Esophagus muscularis mucosa (tissue), 3 donors: ENCODE data around the gene TDRD5.

Experiments
- CTCF ChIP-seq, 3 experiments: fragments of 200-600 bp in 2 of 3; fragments of 450-650 bp in 1 of 3; sonication (generic) in 2 of 3; IDR thresholded peaks; one replicate each; pipeline ENCODE4 v1.5.1; 2017 to 2019; ENCODE audit warnings: antibody characterized with exemption in 3 of 3, mild to moderate bottlenecking in 2 of 3, moderate library complexity in 1 of 3
- EP300 ChIP-seq: sonication (generic); formaldehyde crosslinking; IDR thresholded peaks from one replicate; pipeline ENCODE4 v1.6.1; 2017; ENCODE audit warnings: antibody characterized with exemption

- no peak for TF ChIP-seq EP300
- TF ChIP-seq CTCF (IDR thresholded peaks at IDR 0.05) = no peak
These were observed 111.4 kb downstream of the TDRD5 start for GRCh38 chr1:179702946-179703539.
